T-helper 17 cell (primary cell): ENCODE results near the gene ATG4B. TPM values are rescaled to one million over a fixed set of nuclear protein-coding genes. Genes with fewer than 3 reads are reported as not detected.
A peak's percentile ranks its signal among the peaks of the same experiment; 100 is the strongest.

Experiments used
- ATAC-seq: fragments of 150-1000 bp; cut with Tn5 transposase; 2 replicates; pipeline ENCODE4 v1.10.0; 2021; ENCODE audit warnings: mild to moderate bottlenecking, moderate library complexity
- DNase-seq, 3 donors: peaks; one replicate each; pipeline versions ENCODE4 v3.0.0 to v3.0.0-alpha.2; 2020 to 2021
- H3K9me3 ChIP-seq: one replicate; pipeline ENCODE4 v1.7.0; 2013; ENCODE audit warnings: low read length, mild to moderate bottlenecking; ENCODE audit not compliant: control insufficient read depth, poor library complexity, severe bottlenecking
- H3K27ac Mint-ChIP-seq: one replicate; pipeline ENCODE4 v1.8.0; 2022; ENCODE audit warnings: mild to moderate bottlenecking, moderate library complexity, mixed read lengths
- H3K27me3 Mint-ChIP-seq: one replicate; pipeline ENCODE4 v1.8.0; 2022; ENCODE audit warnings: mixed read lengths
- H3K36me3 Mint-ChIP-seq: one replicate; pipeline ENCODE4 v1.8.0; 2022; ENCODE audit warnings: low read depth, mixed read lengths
- H3K4me1 Mint-ChIP-seq: one replicate; pipeline ENCODE4 v1.8.0; 2022; ENCODE audit warnings: mild to moderate bottlenecking, mixed read lengths
- H3K4me3 Mint-ChIP-seq: one replicate; pipeline ENCODE4 v1.8.0; 2022; ENCODE audit warnings: mild to moderate bottlenecking, moderate library complexity, mixed read lengths
- total RNA-seq, 4 donors: library from RNA in 2 of 4; stranded (reverse) in 2 of 4; gene quantifications; one replicate each; pipeline ENCODE4 v1.2.3 and lab custom pipeline; 2022 to 2026

Gene ATG4B
- total RNA-seq, 2 donors from 2014 or later: 104 to 119 TPM

- peak overlapping the region; percentile 93 for H3K27ac Mint-ChIP-seq
- H3K4me3 Mint-ChIP-seq: peak overlapping the region; percentile 92
- H3K36me3 Mint-ChIP-seq: no peaks in the 10 kb centered on the region
- H3K4me1 Mint-ChIP-seq: peaks cover 36% of the 10 kb centered on the region
- DNase-seq (no peak), ATAC-seq (peak; percentile 87)
- no peaks in the 10 kb centered on the region for H3K9me3 ChIP-seq
- H3K27me3 Mint-ChIP-seq: no peaks in the 10 kb centered on the region
Measured at GRCh38 chr2:241617431-241618154, 19.9 kb upstream of the ATG4B start.

- H3K4me1 Mint-ChIP-seq: peaks cover 36% of the 10 kb centered on the region
- DNase-seq: no peak
- H3K36me3 Mint-ChIP-seq: no peaks in the 10 kb centered on the region
- no peak for ATAC-seq
- no peaks in the 10 kb centered on the region for H3K27me3 Mint-ChIP-seq
- H3K4me3 Mint-ChIP-seq: peak overlapping the region; percentile 92
- H3K9me3 ChIP-seq: no peaks in the 10 kb centered on the region
- peak overlapping the region; percentile 93 for H3K27ac Mint-ChIP-seq
Measured at GRCh38 chr2:241618296-241618805, 19.1 kb upstream of the ATG4B start.

- DNase-seq: no peak
- no peaks in the 10 kb centered on the region for H3K9me3 ChIP-seq
- H3K4me3 Mint-ChIP-seq: peak overlapping the region; percentile 92
- H3K4me1 Mint-ChIP-seq: peaks cover 36% of the 10 kb centered on the region
- ATAC-seq: no peak
- peak overlapping the region; percentile 93 for H3K27ac Mint-ChIP-seq
- no peaks in the 10 kb centered on the region for H3K27me3 Mint-ChIP-seq
- no peaks in the 10 kb centered on the region for H3K36me3 Mint-ChIP-seq
Measured at GRCh38 chr2:241618829-241619228, 18.7 kb upstream of the ATG4B start.

DNA sequence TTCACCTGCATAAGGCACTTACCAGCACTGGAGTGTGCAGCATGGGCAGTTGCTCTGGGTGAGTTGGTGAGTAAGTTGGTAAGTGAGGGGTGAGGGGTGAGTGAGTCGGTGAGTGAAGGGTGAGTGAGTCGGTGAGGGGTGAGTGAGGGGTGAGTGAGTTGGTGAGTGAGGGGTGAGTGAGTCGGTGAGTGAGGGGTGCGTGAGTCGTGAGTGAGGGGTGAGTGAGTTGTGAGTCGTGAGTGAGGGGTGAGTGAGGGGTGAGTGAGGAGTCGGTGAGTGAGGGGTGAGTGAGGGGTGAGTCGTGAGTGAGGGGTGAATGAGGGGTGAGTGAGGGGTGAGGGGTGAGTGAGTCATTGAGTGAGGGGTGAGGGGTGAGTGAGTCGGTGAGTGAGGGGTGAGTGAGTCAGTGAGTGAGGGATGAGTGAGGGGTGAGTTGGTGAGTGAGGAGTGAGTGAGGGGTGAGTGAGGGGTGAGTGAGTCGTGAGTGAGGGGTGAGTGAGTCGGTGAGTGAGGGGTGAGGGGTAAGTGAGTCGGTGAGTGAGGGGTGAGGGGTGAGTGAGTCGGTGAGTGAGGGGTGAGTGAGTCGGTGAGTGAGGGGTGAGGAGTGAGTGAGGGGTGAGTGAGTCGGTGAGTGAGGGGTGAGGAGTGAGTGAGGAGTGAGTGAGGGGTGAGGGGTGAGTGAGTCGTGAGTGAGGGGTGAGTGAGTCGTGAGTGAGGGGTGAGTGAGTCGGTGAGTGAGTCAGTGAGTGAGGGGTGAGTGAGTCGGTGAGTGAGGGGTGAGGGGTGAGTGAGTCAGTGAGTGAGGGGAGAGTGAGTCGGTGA, 17.7 kb upstream of the ATG4B start:
- Mint-ChIP-seq H3K36me3 (no peaks in the 10 kb centered on the region), H3K4me1 (peaks cover 33% of the 10 kb centered on the region), H3K4me3 (no peak overlapping the region), H3K27ac (no peak overlapping the region), H3K27me3 (no peaks in the 10 kb centered on the region)
- no peaks in the 10 kb centered on the region for H3K9me3 ChIP-seq
- ATAC-seq (no peak), DNase-seq (no peak)

DNA sequence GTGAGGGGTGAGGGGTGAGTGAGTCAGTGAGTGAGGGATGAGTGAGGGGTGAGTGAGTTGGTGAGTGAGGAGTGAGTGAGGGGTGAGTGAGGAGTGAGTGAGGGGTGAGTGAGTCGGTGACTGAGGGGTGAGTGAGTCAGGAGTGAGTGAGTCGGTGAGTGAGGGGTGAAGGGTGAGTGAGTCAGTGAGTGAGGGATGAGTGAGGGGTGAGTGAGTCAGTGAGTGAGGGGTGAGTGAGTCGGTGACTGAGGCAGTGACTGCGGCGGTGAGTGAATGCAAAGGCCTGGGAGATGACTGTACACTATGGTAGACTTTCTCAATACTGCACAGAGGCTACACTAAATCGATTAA, 17.1 kb upstream of the ATG4B start:
- H3K36me3 Mint-ChIP-seq: no peaks in the 10 kb centered on the region
- no peak for ATAC-seq

DNA sequence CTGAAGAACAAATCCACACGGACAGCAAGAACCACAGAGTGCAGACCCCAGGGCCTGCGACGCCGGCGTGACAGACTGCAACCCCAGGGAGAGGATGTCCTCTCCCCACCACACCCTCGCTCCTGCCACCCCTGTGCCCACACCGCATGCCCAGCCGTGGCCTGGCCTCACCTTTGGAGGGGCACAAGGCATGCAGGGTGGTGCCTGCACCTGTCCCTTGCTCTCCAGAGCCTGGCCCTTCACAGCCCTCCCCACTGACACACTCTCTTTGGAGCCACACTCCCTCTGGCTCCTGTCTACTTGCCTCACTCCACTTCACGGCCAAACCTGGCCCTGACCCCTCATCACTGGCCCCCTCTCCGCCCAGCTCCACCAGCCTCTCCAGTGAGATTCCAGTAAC, 9.8 kb upstream of the ATG4B start:
- Mint-ChIP-seq H3K4me3 (no peak overlapping the region), H3K4me1 (peaks cover 14% of the 10 kb centered on the region), H3K36me3 (peaks cover 2% of the 10 kb centered on the region), H3K27ac (peak overlapping the region; percentile 69), H3K27me3 (no peaks in the 10 kb centered on the region)
- H3K9me3 ChIP-seq: no peaks in the 10 kb centered on the region
- no peak for DNase-seq
- no peak for ATAC-seq

More for the DNA sequence above, 17.1 kb upstream of the ATG4B start:
- H3K27ac Mint-ChIP-seq: peak overlapping the region; percentile 24
- H3K4me3 Mint-ChIP-seq: no peak overlapping the region
- peaks cover 33% of the 10 kb centered on the region for H3K4me1 Mint-ChIP-seq
- DNase-seq: no peak
- no peaks in the 10 kb centered on the region for H3K9me3 ChIP-seq
- H3K27me3 Mint-ChIP-seq: no peaks in the 10 kb centered on the region

- H3K9me3 ChIP-seq: no peaks in the 10 kb centered on the region
- no peak for DNase-seq
- ATAC-seq: no peak
- peak overlapping the region; percentile 21 for H3K27ac Mint-ChIP-seq
- H3K36me3 Mint-ChIP-seq: peaks cover 2% of the 10 kb centered on the region
- H3K27me3 Mint-ChIP-seq: no peaks in the 10 kb centered on the region
- peaks cover 17% of the 10 kb centered on the region for H3K4me1 Mint-ChIP-seq
- H3K4me3 Mint-ChIP-seq: no peak overlapping the region
Measured at GRCh38 chr2:241629762-241630435, 7.6 kb upstream of the ATG4B start.

GRCh38 chr2:241632478-241633325, 4.8 kb upstream of the ATG4B start:
- DNase-seq (no peak), ATAC-seq (no peak)
- Mint-ChIP-seq H3K27me3 (no peaks in the 10 kb centered on the region), H3K27ac (no peak overlapping the region), H3K4me3 (no peak overlapping the region), H3K36me3 (peaks cover 4% of the 10 kb centered on the region), H3K4me1 (peaks cover 18% of the 10 kb centered on the region)
- H3K9me3 ChIP-seq: no peaks in the 10 kb centered on the region

DNA sequence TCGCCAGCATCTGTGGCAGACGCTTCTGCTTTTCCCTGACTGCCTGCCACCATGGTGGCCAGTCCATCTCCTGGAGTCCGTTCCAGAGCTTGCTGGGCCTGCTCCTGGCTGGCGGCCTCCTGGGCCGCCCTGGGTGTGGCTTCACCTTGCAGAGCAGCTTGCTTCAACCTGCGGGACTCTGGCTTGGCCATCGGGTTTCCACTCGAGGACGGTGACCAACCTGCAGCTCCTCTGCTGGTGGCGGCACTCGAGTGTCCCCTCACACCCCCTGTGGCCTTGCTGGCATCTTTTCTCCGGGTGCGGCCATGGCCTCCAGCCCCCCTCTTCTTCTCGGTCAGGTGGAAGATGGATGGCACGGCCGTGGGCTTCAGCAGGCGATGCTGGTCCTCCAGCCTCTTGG, 3.9 kb upstream of the ATG4B start:
- Mint-ChIP-seq H3K27ac (no peak overlapping the region), H3K4me1 (peaks cover 15% of the 10 kb centered on the region)
- ATAC-seq: no peak

GRCh38 chr2:241635756-241636155, 1.7 kb upstream of the ATG4B start:
- Mint-ChIP-seq H3K4me3 (peak overlapping the region; percentile 85), H3K27ac (peak overlapping the region; percentile 90), H3K4me1 (peaks cover 27% of the 10 kb centered on the region), H3K27me3 (no peaks in the 10 kb centered on the region), H3K36me3 (peaks cover 10% of the 10 kb centered on the region)
- ATAC-seq (no peak), DNase-seq (no peak)
- H3K9me3 ChIP-seq: no peaks in the 10 kb centered on the region

More for the DNA sequence above, 3.9 kb upstream of the ATG4B start:
- H3K4me3 Mint-ChIP-seq: no peak overlapping the region
- H3K36me3 Mint-ChIP-seq: peaks cover 6% of the 10 kb centered on the region
- H3K27me3 Mint-ChIP-seq: no peaks in the 10 kb centered on the region
- no peak for DNase-seq
- H3K9me3 ChIP-seq: no peaks in the 10 kb centered on the region

GRCh38 chr2:241636182-241637017, 1.1 kb upstream of the ATG4B start:
- peak overlapping the region; percentile 90 for H3K27ac Mint-ChIP-seq
- no peaks in the 10 kb centered on the region for H3K27me3 Mint-ChIP-seq
- H3K36me3 Mint-ChIP-seq: peaks cover 10% of the 10 kb centered on the region
- ATAC-seq (peak; percentile 24), DNase-seq (no peak)
- no peaks in the 10 kb centered on the region for H3K9me3 ChIP-seq
- peak overlapping the region; percentile 85 for H3K4me3 Mint-ChIP-seq
- H3K4me1 Mint-ChIP-seq: peaks cover 33% of the 10 kb centered on the region
